Measurements from ENCODE around the gene CEP19.

DNA sequence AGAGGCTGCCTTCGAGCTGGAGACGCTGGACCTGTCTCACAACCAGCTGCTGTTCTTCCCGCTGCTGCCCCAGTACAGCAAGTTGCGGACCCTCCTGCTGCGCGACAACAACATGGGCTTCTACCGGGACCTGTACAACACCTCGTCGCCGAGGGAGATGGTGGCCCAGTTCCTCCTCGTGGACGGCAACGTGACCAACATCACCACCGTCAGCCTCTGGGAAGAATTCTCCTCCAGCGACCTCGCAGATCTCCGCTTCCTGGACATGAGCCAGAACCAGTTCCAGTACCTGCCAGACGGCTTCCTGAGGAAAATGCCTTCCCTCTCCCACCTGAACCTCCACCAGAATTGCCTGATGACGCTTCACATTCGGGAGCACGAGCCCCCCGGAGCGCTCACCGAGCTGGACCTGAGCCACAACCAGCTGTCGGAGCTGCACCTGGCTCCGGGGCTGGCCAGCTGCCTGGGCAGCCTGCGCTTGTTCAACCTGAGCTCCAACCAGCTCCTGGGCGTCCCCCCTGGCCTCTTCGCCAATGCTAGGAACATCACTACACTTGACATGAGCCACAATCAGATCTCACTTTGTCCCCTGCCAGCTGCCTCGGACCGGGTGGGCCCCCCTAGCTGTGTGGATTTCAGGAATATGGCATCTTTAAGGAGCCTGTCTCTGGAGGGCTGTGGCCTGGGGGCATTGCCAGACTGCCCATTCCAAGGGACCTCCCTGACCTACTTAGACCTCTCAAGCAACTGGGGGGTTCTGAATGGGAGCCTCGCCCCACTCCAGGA is 51.5 kb downstream of the CEP19 start:
- TF ChIP-seq, protein P1, sequence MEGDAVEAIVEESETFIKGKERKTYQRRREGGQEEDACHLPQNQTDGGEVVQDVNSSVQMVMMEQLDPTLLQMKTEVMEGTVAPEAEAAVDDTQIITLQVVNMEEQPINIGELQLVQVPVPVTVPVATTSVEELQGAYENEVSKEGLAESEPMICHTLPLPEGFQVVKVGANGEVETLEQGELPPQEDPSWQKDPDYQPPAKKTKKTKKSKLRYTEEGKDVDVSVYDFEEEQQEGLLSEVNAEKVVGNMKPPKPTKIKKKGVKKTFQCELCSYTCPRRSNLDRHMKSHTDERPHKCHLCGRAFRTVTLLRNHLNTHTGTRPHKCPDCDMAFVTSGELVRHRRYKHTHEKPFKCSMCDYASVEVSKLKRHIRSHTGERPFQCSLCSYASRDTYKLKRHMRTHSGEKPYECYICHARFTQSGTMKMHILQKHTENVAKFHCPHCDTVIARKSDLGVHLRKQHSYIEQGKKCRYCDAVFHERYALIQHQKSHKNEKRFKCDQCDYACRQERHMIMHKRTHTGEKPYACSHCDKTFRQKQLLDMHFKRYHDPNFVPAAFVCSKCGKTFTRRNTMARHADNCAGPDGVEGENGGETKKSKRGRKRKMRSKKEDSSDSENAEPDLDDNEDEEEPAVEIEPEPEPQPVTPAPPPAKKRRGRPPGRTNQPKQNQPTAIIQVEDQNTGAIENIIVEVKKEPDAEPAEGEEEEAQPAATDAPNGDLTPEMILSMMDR (IDR thresholded peaks at IDR 0.05), result no peak
- TF ChIP-seq POLR2A (IDR thresholded peaks at IDR 0.05), result no peak
